ENCODE results near the gene SNX1.

GRCh38 chr15:64089543-64090280 is 6.1 kb upstream of the SNX1 start:
- no peak for TF ChIP-seq CTCF (tag by site-specific recombination; IDR thresholded peaks at IDR 0.05)
- no peak for TF ChIP-seq ZBTB1 (tag by site-specific recombination; IDR thresholded peaks at IDR 0.05)
- TF ChIP-seq ZNF335 (tag by site-specific recombination; conservative IDR thresholded peaks at IDR 0.05), result no peak
- TF ChIP-seq ZNF274 (IDR thresholded peaks at IDR 0.05; ENCODE audit: low read length), result no peak
- no peak for TF ChIP-seq ZNF274 (tag by site-specific recombination; IDR thresholded peaks at IDR 0.05; ENCODE audit: borderline replicate concordance)
- no peak for TF ChIP-seq REST (tag by site-specific recombination; IDR thresholded peaks at IDR 0.05)
- no peak for TF ChIP-seq ZNF513 (tag by site-specific recombination; IDR thresholded peaks at IDR 0.05)
- no peak for TF ChIP-seq ZNF501 (tag by site-specific recombination; IDR thresholded peaks at IDR 0.05)
- no peak for TF ChIP-seq ZNF677 (tag by site-specific recombination; IDR thresholded peaks at IDR 0.05)
- no peak for TF ChIP-seq ZFP69B (tag by site-specific recombination; IDR thresholded peaks at IDR 0.05)
- no peak for TF ChIP-seq ZBTB49 (tag by site-specific recombination; IDR thresholded peaks at IDR 0.05; ENCODE audit: low read depth)
- no peak for TF ChIP-seq TSHZ1 (tag by site-specific recombination; IDR thresholded peaks at IDR 0.05; ENCODE audit: borderline replicate concordance)
- TF ChIP-seq ZNF175 (tag by site-specific recombination; IDR thresholded peaks at IDR 0.05), result no peak
- TF ChIP-seq ZNF10 (tag by site-specific recombination; IDR thresholded peaks at IDR 0.05), result no peak

Measured in HEK293 (cell line).